ENCODE measurements around the gene EDIL3. TPM values are rescaled to one million over a fixed set of nuclear protein-coding genes. Genes with fewer than 3 reads are reported as not detected.

The EDIL3 gene
- total RNA-seq, 1 experiment from 2014 or later, result 0.07 TPM

DNA sequence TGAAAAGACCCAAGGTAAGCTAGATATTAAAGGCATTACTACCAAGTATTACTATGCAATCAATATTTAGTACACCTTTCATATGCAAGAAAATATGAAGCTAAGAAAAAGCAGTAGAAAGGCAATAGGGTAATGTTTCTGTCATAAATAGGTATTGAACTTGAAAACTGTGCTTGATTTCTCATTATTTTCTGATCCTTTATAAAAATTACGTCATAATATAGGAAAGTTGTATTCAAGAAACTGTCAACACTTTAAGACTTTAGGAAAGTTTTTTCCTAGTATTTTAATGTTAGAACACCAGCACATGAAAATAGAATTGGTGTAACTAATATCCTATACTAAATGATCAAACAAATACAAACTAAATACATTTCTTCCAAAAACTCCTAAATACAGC is 133.2 kb downstream of the EDIL3 start:
- Mint-ChIP-seq H3K4me1 (ENCODE audit: low read depth, unreplicated experiment) (peaks cover 11% of the 10 kb centered on the region), H3K4me3 (ENCODE audit: low read depth, unreplicated experiment) (no peak overlapping the region), H3K9me3 (ENCODE audit: low read depth, unreplicated experiment) (no peaks in the 10 kb centered on the region), H3K27ac (ENCODE audit: unreplicated experiment) (no peak overlapping the region), H3K27me3 (ENCODE audit: unreplicated experiment) (no peaks in the 10 kb centered on the region), H3K36me3 (ENCODE audit: insufficient read depth, unreplicated experiment) (no peaks in the 10 kb centered on the region)
- CTCF ChIA-PET, result no interaction called here
- DNase-seq, result no peak
- TF ChIP-seq, protein P1, sequence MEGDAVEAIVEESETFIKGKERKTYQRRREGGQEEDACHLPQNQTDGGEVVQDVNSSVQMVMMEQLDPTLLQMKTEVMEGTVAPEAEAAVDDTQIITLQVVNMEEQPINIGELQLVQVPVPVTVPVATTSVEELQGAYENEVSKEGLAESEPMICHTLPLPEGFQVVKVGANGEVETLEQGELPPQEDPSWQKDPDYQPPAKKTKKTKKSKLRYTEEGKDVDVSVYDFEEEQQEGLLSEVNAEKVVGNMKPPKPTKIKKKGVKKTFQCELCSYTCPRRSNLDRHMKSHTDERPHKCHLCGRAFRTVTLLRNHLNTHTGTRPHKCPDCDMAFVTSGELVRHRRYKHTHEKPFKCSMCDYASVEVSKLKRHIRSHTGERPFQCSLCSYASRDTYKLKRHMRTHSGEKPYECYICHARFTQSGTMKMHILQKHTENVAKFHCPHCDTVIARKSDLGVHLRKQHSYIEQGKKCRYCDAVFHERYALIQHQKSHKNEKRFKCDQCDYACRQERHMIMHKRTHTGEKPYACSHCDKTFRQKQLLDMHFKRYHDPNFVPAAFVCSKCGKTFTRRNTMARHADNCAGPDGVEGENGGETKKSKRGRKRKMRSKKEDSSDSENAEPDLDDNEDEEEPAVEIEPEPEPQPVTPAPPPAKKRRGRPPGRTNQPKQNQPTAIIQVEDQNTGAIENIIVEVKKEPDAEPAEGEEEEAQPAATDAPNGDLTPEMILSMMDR (IDR thresholded peaks at IDR 0.05; ENCODE audit: unreplicated experiment), result no peak
- intact Hi-C loops (cut with micrococcal nuclease; ENCODE audit: unreplicated experiment), result loop anchor here (5.0 to 10.0 kb wide), 2 partner anchors 167 to 324 kb away; no protein-coding TSS in a partner anchor
- BruUV-seq (replicated peaks), result no TSS peak

DNA sequence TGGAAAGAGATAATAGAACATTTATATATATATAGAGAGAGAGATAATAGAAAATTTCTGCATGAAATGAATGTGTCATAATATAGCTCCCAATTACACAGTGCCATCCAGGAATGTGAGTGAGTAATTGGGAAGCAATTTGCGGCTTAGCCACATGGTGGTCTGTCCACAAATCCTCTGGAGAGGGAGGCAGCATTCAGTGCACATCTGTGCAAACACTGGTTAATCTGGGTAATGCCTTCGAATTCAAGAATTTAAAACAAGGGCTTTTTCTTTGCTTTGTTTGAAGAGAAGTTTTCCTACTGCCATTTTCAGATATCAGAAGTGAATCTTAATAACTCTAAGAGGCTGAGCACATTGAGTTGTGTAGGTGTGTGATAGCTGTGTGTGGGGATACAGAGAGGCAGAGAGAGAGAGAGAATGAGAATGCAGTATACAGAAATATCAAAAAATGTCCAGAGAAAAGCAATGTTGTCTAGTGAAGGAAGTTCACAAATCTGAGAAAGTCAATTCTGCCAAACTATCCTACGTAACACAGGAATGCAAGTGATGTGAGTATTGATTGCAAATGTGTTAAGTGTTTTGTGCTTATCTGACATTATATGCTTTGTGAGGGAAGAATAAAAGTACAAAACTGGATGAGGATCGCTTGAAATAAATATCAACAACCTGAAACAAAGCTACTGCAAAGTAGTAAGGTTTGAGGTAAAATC is 134.6 kb downstream of the EDIL3 start:
- H3K27me3 Mint-ChIP-seq (ENCODE audit: unreplicated experiment), result no peaks in the 10 kb centered on the region
- intact Hi-C loops (cut with micrococcal nuclease; ENCODE audit: unreplicated experiment), result loop anchor here (5.0 to 10.0 kb wide), 2 partner anchors 165 to 323 kb away; no protein-coding TSS in a partner anchor
- peaks cover 11% of the 10 kb centered on the region for H3K4me1 Mint-ChIP-seq (ENCODE audit: low read depth, unreplicated experiment)
- CTCF ChIA-PET, result no interaction called here
- no peak for DNase-seq
- H3K36me3 Mint-ChIP-seq (ENCODE audit: insufficient read depth, unreplicated experiment), result no peaks in the 10 kb centered on the region
- H3K4me3 Mint-ChIP-seq (ENCODE audit: low read depth, unreplicated experiment), result no peak overlapping the region
- H3K27ac Mint-ChIP-seq (ENCODE audit: unreplicated experiment), result no peak overlapping the region
- no peaks in the 10 kb centered on the region for H3K9me3 Mint-ChIP-seq (ENCODE audit: low read depth, unreplicated experiment)
- TF ChIP-seq, protein P1 (IDR thresholded peaks at IDR 0.05; ENCODE audit: unreplicated experiment), result no peak
- BruUV-seq (replicated peaks), result no TSS peak

DNA sequence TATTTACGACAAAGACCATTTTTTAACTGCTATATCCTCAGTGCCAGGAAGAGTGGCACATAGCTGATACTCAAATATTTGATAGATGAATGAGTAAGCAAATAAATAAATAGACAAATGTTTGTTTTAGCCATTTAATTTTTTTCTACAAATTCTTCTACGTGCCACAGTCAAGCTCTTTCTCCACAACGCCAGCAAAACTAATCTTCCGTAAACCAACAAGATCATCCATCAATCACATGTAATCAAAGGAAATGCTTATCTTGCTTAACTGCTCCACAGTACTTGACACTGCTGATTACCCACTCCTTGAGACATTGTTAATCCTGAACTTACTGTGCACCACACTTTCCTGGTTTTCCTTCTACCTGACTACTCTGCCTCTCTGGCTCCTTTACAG is 136.7 kb downstream of the EDIL3 start:
- no peak for DNase-seq
- H3K4me3 Mint-ChIP-seq (ENCODE audit: low read depth, unreplicated experiment), result no peak overlapping the region
- no TSS peak for BruUV-seq (replicated peaks)
- CTCF ChIA-PET, result no interaction called here
- H3K27me3 Mint-ChIP-seq (ENCODE audit: unreplicated experiment), result no peaks in the 10 kb centered on the region
- H3K27ac Mint-ChIP-seq (ENCODE audit: unreplicated experiment), result no peak overlapping the region
- no peaks in the 10 kb centered on the region for H3K36me3 Mint-ChIP-seq (ENCODE audit: insufficient read depth, unreplicated experiment)
- TF ChIP-seq, protein P1 (IDR thresholded peaks at IDR 0.05; ENCODE audit: unreplicated experiment), result no peak
- peaks cover 11% of the 10 kb centered on the region for H3K4me1 Mint-ChIP-seq (ENCODE audit: low read depth, unreplicated experiment)
- no peaks in the 10 kb centered on the region for H3K9me3 Mint-ChIP-seq (ENCODE audit: low read depth, unreplicated experiment)
- intact Hi-C loops (cut with micrococcal nuclease; ENCODE audit: unreplicated experiment), result no loop called here

DNA sequence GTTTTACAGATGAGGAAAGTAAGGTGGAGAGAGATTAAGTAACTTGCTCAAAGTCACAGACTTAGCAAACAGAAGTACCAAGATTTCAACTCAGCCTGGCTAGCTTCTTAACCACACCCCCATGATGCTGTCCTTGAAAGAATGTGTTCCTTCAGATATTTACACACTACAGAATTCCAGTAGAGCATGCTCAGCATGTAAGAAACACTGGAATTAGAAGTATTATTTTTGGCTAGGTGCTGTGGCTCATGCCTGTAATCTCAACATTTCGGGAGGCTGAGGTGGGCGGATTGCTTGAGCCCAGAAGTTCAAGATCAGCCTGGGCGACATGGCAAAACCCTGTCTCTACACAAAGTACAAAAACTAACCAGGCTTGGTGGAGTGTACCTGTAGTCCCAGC is 142.4 kb downstream of the EDIL3 start:
- TF ChIP-seq, protein P1 (IDR thresholded peaks at IDR 0.05; ENCODE audit: unreplicated experiment), result no peak
- BruUV-seq (replicated peaks), result no TSS peak
- no peaks in the 10 kb centered on the region for H3K9me3 Mint-ChIP-seq (ENCODE audit: low read depth, unreplicated experiment)
- DNase-seq, result no peak
- CTCF ChIA-PET, result interaction anchor here (0.7 kb wide), 1 partner anchor 243 kb away, joined by 4 read pairs; no protein-coding TSS in a partner anchor
- H3K36me3 Mint-ChIP-seq (ENCODE audit: insufficient read depth, unreplicated experiment), result no peaks in the 10 kb centered on the region
- intact Hi-C loops (cut with micrococcal nuclease; ENCODE audit: unreplicated experiment), result no loop called here
- no peak overlapping the region for H3K4me3 Mint-ChIP-seq (ENCODE audit: low read depth, unreplicated experiment)
- H3K27me3 Mint-ChIP-seq (ENCODE audit: unreplicated experiment), result no peaks in the 10 kb centered on the region
- H3K27ac Mint-ChIP-seq (ENCODE audit: unreplicated experiment), result no peak overlapping the region
- H3K4me1 Mint-ChIP-seq (ENCODE audit: low read depth, unreplicated experiment), result peaks cover 8% of the 10 kb centered on the region

Data from Calu3 (cell line).